Stimulated activated CD4-positive, alpha-beta T cell treated with anti-CD3 and anti-CD28 coated beads, Interleukin-2, amount 100 ng/mL, for 4 hours (primary cell): Measurements from ENCODE around the gene NHLRC2.

Experiments used
- DNase-seq: peaks from one replicate; pipeline ENCODE4 v3.0.0-alpha.2; 2020; ENCODE audit warnings: low read depth

Gene NHLRC2

GRCh38 chr10:113865901-113866300 is 11.4 kb downstream of the NHLRC2 start:
- DNase-seq = no peak

- no peak for DNase-seq
Observed at GRCh38 chr10:113866551-113867394, 12.3 kb downstream of the NHLRC2 start.

- no peak for DNase-seq
Observed at GRCh38 chr10:113867904-113868303, 13.4 kb downstream of the NHLRC2 start.

- DNase-seq = no peak
Observed at GRCh38 chr10:113869789-113870188, 15.3 kb downstream of the NHLRC2 start.

- DNase-seq = no peak
Observed at GRCh38 chr10:113872139-113873030, 17.9 kb downstream of the NHLRC2 start.

- DNase-seq = no peak
Observed at GRCh38 chr10:113875212-113875611, 20.8 kb downstream of the NHLRC2 start.

GRCh38 chr10:113876461-113876860 is 22.0 kb downstream of the NHLRC2 start:
- no peak for DNase-seq

GRCh38 chr10:113879691-113880090 is 25.2 kb downstream of the NHLRC2 start:
- no peak for DNase-seq

- DNase-seq = no peak
Observed at GRCh38 chr10:113880236-113880635, 25.8 kb downstream of the NHLRC2 start.

- no peak for DNase-seq
Observed at GRCh38 chr10:113882240-113882639, 27.8 kb downstream of the NHLRC2 start.

GRCh38 chr10:113889911-113890310 is 35.5 kb downstream of the NHLRC2 start:
- no peak for DNase-seq

- no peak for DNase-seq
Observed at GRCh38 chr10:113890769-113891168, 36.3 kb downstream of the NHLRC2 start.

GRCh38 chr10:113891476-113891875 is 37.0 kb downstream of the NHLRC2 start:
- no peak for DNase-seq

- DNase-seq = no peak
Observed at GRCh38 chr10:113893570-113893969, 39.1 kb downstream of the NHLRC2 start.

GRCh38 chr10:113894581-113894980 is 40.1 kb downstream of the NHLRC2 start:
- no peak for DNase-seq

- DNase-seq = no peak
Observed at GRCh38 chr10:113895018-113895417, 40.6 kb downstream of the NHLRC2 start.

- DNase-seq = no peak
Observed at GRCh38 chr10:113897693-113898618, 43.5 kb downstream of the NHLRC2 start.

- no peak for DNase-seq
Observed at GRCh38 chr10:113899952-113900598, 45.6 kb downstream of the NHLRC2 start.

- DNase-seq = no peak
Observed at GRCh38 chr10:113905756-113906155, 51.3 kb downstream of the NHLRC2 start.

GRCh38 chr10:113907166-113907565 is 52.7 kb downstream of the NHLRC2 start:
- DNase-seq = no peak

GRCh38 chr10:113908236-113908635 is 53.8 kb downstream of the NHLRC2 start:
- no peak for DNase-seq
